Measurements from ENCODE around the gene UQCRHL.

UQCRHL gene

GRCh38 chr1:15764269-15764764 is 43.1 kb downstream of the UQCRHL start:
- no peak for DNase-seq
- ChIA-PET POLR2A (no interaction called here), CTCF (no interaction called here)
- no peak overlapping the region for H3K4me3 ChIP-seq (ENCODE audit: control insufficient read depth in 1 of 7, extremely low read depth in 1 of 7, insufficient read depth in 4 of 7, low read depth in 2 of 7, low read length in 6 of 7)
- 86% methylated on average over 10 of the region's 10 CpGs for WGBS (ENCODE audit: insufficient coverage)
- H3K27me3 ChIP-seq (replicated peaks in 2 of 5; ENCODE audit: control insufficient read depth in 4 of 5, insufficient read depth in 5 of 5, low read length in 4 of 5): peaks cover 0 to 39% (median 17%) of the 10 kb centered on the region in 5 experiments
- H3K9me3 ChIP-seq (ENCODE audit: control extremely low read depth in 1 of 5, control insufficient read depth in 4 of 5, insufficient read depth in 2 of 5, low read depth in 1 of 5, low read length in 4 of 5): no peaks in the 10 kb centered on the region
- no peaks in the 10 kb centered on the region for H3K36me3 ChIP-seq (ENCODE audit: control insufficient read depth in 4 of 4, insufficient read depth in 4 of 4, low read length in 3 of 4)
- H3K27ac ChIP-seq (ENCODE audit: insufficient read depth in 1 of 2, low read depth in 1 of 2, low read length in 2 of 2, poor library complexity in 1 of 2, severe bottlenecking in 2 of 2): no peak overlapping the region
- peaks cover 0 to 1% (median under 1%) of the 10 kb centered on the region in 4 experiments for H3K4me1 ChIP-seq (ENCODE audit: control extremely low read depth in 1 of 4, control insufficient read depth in 4 of 4, insufficient read depth in 4 of 4, low read length in 3 of 4)

GRCh38 chr1:15762546-15762945 is 44.9 kb downstream of the UQCRHL start:
- DNase-seq: no peak
- WGBS (ENCODE audit: insufficient coverage): 83% methylated on average over 10 of the region's 10 CpGs
- Histone ChIP-seq H3K27me3 (replicated peaks in 2 of 5; ENCODE audit: control insufficient read depth in 4 of 5, insufficient read depth in 5 of 5, low read length in 4 of 5) (peaks cover 0 to 54% (median 23%) of the 10 kb centered on the region in 5 experiments), H3K27ac (ENCODE audit: insufficient read depth in 1 of 2, low read depth in 1 of 2, low read length in 2 of 2, poor library complexity in 1 of 2, severe bottlenecking in 2 of 2) (no peak overlapping the region), H3K4me1 (ENCODE audit: control extremely low read depth in 1 of 4, control insufficient read depth in 4 of 4, insufficient read depth in 4 of 4, low read length in 3 of 4) (peaks cover 0 to 10% (median 4%) of the 10 kb centered on the region in 4 experiments), H3K4me3 (ENCODE audit: control insufficient read depth in 1 of 7, extremely low read depth in 1 of 7, insufficient read depth in 4 of 7, low read depth in 2 of 7, low read length in 6 of 7) (no peak overlapping the region), H3K36me3 (ENCODE audit: control insufficient read depth in 4 of 4, insufficient read depth in 4 of 4, low read length in 3 of 4) (no peaks in the 10 kb centered on the region), H3K9me3 (ENCODE audit: control extremely low read depth in 1 of 5, control insufficient read depth in 4 of 5, insufficient read depth in 2 of 5, low read depth in 1 of 5, low read length in 4 of 5) (no peaks in the 10 kb centered on the region)
- POLR2A ChIA-PET: no interaction called here
- CTCF ChIA-PET: interaction anchor here (1.2 kb wide), 1 partner anchor 9 kb away, joined by 3 read pairs; no protein-coding TSS in a partner anchor

DNA sequence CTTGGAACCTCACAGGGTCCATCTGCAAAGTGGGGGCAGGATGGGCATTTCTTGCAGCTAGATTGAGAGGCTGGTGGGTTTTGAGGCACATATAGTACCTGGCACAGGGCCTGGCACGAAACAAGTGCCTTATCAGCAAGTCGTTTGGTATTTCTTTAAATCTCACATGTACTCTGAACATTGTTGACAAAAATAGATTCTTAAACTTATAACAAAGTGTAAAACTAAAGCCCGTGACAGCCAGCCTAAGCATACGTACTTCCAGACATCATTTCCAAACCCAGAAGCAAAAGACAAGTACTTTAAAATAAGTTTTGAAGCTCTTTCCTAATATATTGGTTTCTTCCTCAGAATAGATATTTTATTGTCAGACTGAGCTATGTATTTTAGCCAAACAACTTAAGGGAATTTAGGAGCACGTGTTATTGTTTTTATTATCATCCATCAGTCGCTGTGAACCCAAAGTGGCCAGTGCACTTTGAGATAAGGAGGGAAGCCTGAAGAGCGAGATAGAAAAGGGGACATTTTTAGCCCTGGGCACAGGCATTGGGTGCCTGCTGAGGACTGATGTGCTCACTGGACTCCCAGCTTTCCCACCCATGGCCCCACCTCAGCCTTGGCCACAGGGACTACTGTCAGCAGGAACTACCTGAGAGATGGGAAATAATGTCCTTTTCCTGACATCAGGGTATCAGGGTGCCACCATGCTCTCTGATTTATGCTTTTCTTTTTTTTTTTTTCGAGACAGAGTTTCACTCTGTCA is 45.9 kb downstream of the UQCRHL start:
- Histone ChIP-seq H3K4me1 (ENCODE audit: control extremely low read depth in 1 of 4, control insufficient read depth in 4 of 4, insufficient read depth in 4 of 4, low read length in 3 of 4) (peaks cover 0 to 13% (median 6%) of the 10 kb centered on the region in 4 experiments), H3K36me3 (ENCODE audit: control insufficient read depth in 4 of 4, insufficient read depth in 4 of 4, low read length in 3 of 4) (no peaks in the 10 kb centered on the region), H3K9me3 (ENCODE audit: control extremely low read depth in 1 of 5, control insufficient read depth in 4 of 5, insufficient read depth in 2 of 5, low read depth in 1 of 5, low read length in 4 of 5) (no peaks in the 10 kb centered on the region), H3K27ac (ENCODE audit: insufficient read depth in 1 of 2, low read depth in 1 of 2, low read length in 2 of 2, poor library complexity in 1 of 2, severe bottlenecking in 2 of 2) (no peak overlapping the region), H3K27me3 (replicated peaks in 2 of 5; ENCODE audit: control insufficient read depth in 4 of 5, insufficient read depth in 5 of 5, low read length in 4 of 5) (peaks cover 0 to 64% (median 30%) of the 10 kb centered on the region in 5 experiments), H3K4me3 (ENCODE audit: control insufficient read depth in 1 of 7, extremely low read depth in 1 of 7, insufficient read depth in 4 of 7, low read depth in 2 of 7, low read length in 6 of 7) (no peak overlapping the region)
- ChIA-PET POLR2A (interaction anchor here (0.6 kb wide), 1 partner anchor 60 kb away, joined by 4 read pairs; no protein-coding TSS in a partner anchor), CTCF (no interaction called here)
- 56% methylated on average over 5 of the region's 8 CpGs for WGBS (ENCODE audit: insufficient coverage)
- DNase-seq: peak in 1 of 3 donors; percentile 29

- H3K27ac ChIP-seq (ENCODE audit: insufficient read depth in 1 of 2, low read depth in 1 of 2, low read length in 2 of 2, poor library complexity in 1 of 2, severe bottlenecking in 2 of 2): no peak overlapping the region
- CTCF ChIA-PET: interaction anchor here (0.5 kb wide), 1 partner anchor 153 kb away, joined by 3 read pairs; no protein-coding TSS in a partner anchor
- WGBS (ENCODE audit: insufficient coverage): 69% methylated on average over 11 of the region's 12 CpGs
- no peaks in the 10 kb centered on the region for H3K9me3 ChIP-seq (ENCODE audit: control extremely low read depth in 1 of 5, control insufficient read depth in 4 of 5, insufficient read depth in 2 of 5, low read depth in 1 of 5, low read length in 4 of 5)
- no peaks in the 10 kb centered on the region for H3K36me3 ChIP-seq (ENCODE audit: control insufficient read depth in 4 of 4, insufficient read depth in 4 of 4, low read length in 3 of 4)
- peaks cover 0 to 21% (median 12%) of the 10 kb centered on the region in 4 experiments for H3K4me1 ChIP-seq (ENCODE audit: control extremely low read depth in 1 of 4, control insufficient read depth in 4 of 4, insufficient read depth in 4 of 4, low read length in 3 of 4)
- no peak for DNase-seq
- H3K4me3 ChIP-seq (ENCODE audit: control insufficient read depth in 1 of 7, extremely low read depth in 1 of 7, insufficient read depth in 4 of 7, low read depth in 2 of 7, low read length in 6 of 7): no peak overlapping the region
- H3K27me3 ChIP-seq (replicated peaks in 2 of 5; ENCODE audit: control insufficient read depth in 4 of 5, insufficient read depth in 5 of 5, low read length in 4 of 5): peaks cover 0 to 72% (median 34%) of the 10 kb centered on the region in 5 experiments
- POLR2A ChIA-PET: no interaction called here
Observed at GRCh38 chr1:15760520-15761211, 46.8 kb downstream of the UQCRHL start.

- Histone ChIP-seq H3K9me3 (ENCODE audit: control extremely low read depth in 1 of 5, control insufficient read depth in 4 of 5, insufficient read depth in 2 of 5, low read depth in 1 of 5, low read length in 4 of 5) (no peaks in the 10 kb centered on the region), H3K27ac (ENCODE audit: insufficient read depth in 1 of 2, low read depth in 1 of 2, low read length in 2 of 2, poor library complexity in 1 of 2, severe bottlenecking in 2 of 2) (no peak overlapping the region), H3K36me3 (ENCODE audit: control insufficient read depth in 4 of 4, insufficient read depth in 4 of 4, low read length in 3 of 4) (no peaks in the 10 kb centered on the region), H3K4me3 (ENCODE audit: control insufficient read depth in 1 of 7, extremely low read depth in 1 of 7, insufficient read depth in 4 of 7, low read depth in 2 of 7, low read length in 6 of 7) (peak overlapping the region in 6 of 7 experiments; percentile 15 to 59 (median 48)), H3K27me3 (replicated peaks in 2 of 5; ENCODE audit: control insufficient read depth in 4 of 5, insufficient read depth in 5 of 5, low read length in 4 of 5) (peaks cover 0 to 75% (median 37%) of the 10 kb centered on the region in 5 experiments), H3K4me1 (ENCODE audit: control extremely low read depth in 1 of 4, control insufficient read depth in 4 of 4, insufficient read depth in 4 of 4, low read length in 3 of 4) (peaks cover 0 to 21% (median 12%) of the 10 kb centered on the region in 4 experiments)
- ChIA-PET POLR2A (no interaction called here), CTCF (no interaction called here)
- DNase-seq: no peak
- 1% methylated on average over 37 of the region's 58 CpGs for WGBS (ENCODE audit: insufficient coverage)
Observed at GRCh38 chr1:15758953-15759661, 48.3 kb downstream of the UQCRHL start.

DNA sequence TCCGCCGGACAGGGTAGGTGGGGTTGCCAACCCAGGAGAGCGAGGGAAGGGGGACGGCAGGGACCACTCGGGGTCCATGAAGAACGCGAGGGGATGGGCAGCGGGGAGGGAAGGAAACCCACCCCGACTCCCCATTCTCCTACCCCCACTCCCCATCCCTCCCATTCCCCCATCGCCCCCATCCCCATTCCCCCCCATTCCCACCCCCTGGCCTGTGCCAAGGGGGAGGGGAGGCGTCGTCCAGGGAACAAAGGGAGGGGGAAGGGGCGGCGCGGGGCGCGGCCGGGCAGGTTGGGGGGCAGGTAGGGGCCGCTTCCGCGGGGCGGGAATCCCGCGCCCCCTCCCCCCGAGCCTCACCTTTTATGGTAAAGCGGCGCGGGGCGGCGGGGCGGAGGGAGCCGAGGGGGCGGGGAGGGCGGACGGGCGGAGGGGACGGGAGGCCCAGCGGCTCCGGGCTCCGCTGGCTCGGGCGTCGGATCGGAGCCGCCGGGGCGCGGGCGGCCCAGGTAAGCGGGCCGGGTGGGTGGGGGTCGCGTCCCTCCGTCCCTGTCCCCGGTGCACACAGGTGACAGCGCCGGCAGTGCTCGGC is 49.0 kb downstream of the UQCRHL start, which contains the start of gene FBLIM1:
TSS of gene FBLIM1 (plus strand) at position 453 of the 589 bp plus-strand sequence. CDS start 6,189 bp downstream, outside the sequence.
- H3K27ac ChIP-seq (ENCODE audit: insufficient read depth in 1 of 2, low read depth in 1 of 2, low read length in 2 of 2, poor library complexity in 1 of 2, severe bottlenecking in 2 of 2): no peak within 1 kb of the TSS
- under 1% methylated on average over 26 of the region's 58 CpGs for WGBS (ENCODE audit: insufficient coverage)
- peaks cover 0 to 21% (median 12%) of the 10 kb centered on the region in 4 experiments for H3K4me1 ChIP-seq (ENCODE audit: control extremely low read depth in 1 of 4, control insufficient read depth in 4 of 4, insufficient read depth in 4 of 4, low read length in 3 of 4)
- CTCF ChIA-PET: no interaction called here
- DNase-seq: no peak
- peak within 1 kb of the TSS in 6 of 7 experiments; percentile 15 to 59 (median 48) for H3K4me3 ChIP-seq (ENCODE audit: control insufficient read depth in 1 of 7, extremely low read depth in 1 of 7, insufficient read depth in 4 of 7, low read depth in 2 of 7, low read length in 6 of 7)
- peaks cover 0 to 75% (median 37%) of the 10 kb centered on the region in 5 experiments for H3K27me3 ChIP-seq (replicated peaks in 2 of 5; ENCODE audit: control insufficient read depth in 4 of 5, insufficient read depth in 5 of 5, low read length in 4 of 5)
- H3K9me3 ChIP-seq (ENCODE audit: control extremely low read depth in 1 of 5, control insufficient read depth in 4 of 5, insufficient read depth in 2 of 5, low read depth in 1 of 5, low read length in 4 of 5): no peaks in the 10 kb centered on the region
- POLR2A ChIA-PET: no interaction called here
- H3K36me3 ChIP-seq (ENCODE audit: control insufficient read depth in 4 of 4, insufficient read depth in 4 of 4, low read length in 3 of 4): no peaks in the 10 kb centered on the region

Measured in common myeloid progenitor, CD34-positive (primary cell).